ENCODE results near the gene ITGAD. TPM values are rescaled to one million over a fixed set of nuclear protein-coding genes. Genes with fewer than 3 reads are reported as not detected.
A peak's percentile ranks its signal among the peaks of the same experiment; 100 is the strongest.

The ITGAD gene
- total and polyA plus RNA-seq, 2 of the 13 experiments (the other 11 are each of a cell fraction or from before 2014, with no cell fraction given) = not detected

DNA sequence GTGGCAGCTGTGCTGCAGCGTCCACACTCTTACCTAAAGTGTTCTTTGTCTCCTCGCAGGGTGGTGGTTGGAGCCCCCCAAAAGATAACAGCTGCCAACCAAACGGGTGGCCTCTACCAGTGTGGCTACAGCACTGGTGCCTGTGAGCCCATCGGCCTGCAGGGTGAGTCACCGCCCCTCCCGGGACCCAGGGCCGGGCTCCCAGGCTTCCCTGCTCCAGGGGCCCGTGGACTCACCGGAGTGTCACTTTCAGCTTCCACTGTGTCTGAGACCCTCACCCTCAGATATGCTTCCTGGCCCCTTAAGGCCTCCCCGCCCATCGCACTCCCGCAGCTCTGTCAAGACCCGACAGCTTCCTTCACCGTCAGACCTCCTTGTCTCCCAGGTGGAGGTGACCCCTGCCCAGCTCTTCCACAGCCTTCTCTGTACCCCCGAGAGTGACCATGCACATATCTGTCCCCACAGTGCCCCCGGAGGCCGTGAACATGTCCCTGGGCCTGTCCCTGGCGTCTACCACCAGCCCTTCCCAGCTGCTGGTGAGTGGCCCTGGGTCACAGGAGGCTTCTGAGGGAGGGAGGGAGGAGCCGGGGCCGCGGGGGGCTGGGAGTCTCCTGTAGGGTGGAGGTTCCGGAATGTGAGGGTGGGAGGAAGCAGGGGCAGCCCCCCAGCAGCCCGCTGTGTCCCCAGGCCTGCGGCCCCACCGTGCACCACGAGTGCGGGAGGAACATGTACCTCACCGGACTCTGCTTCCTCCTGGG lies 36.4 kb upstream of the ITGAD start:
- in situ Hi-C loops (cut with HindIII; ENCODE audit: extremely low pct_ligation_motif_present, low pct_unique_long_range_greater_than_20kb) (no loop called here), intact Hi-C loops (cut with micrococcal nuclease; ENCODE audit: unreplicated experiment) (no loop called here)
- no TSS peak for BruUV-seq (replicated peaks)
- H3K9me3 ChIP-seq (ENCODE audit: low read length) = no peaks in the 10 kb centered on the region
- H3K9ac ChIP-seq (ENCODE audit: insufficient read depth, low read depth, low read length) = no peak overlapping the region
- no peak overlapping the region for H3K27ac ChIP-seq (ENCODE audit: extremely low read length, insufficient read depth, low read length)
- ChIA-PET CTCF (ENCODE audit: low intra/inter-chr PET ratio, low total read pairs) (no interaction called here), POLR2A (no interaction called here)
- no peaks in the 10 kb centered on the region for H4K20me1 ChIP-seq (ENCODE audit: insufficient read depth, low read length)
- FAIRE-seq (no peak), DNase-seq (ENCODE audit: low spot score) (no peak), ATAC-seq (peak; percentile 12; the same call in 1 of the 3 replicates)
- H3K36me3 ChIP-seq (replicated peaks in 1 of 2; ENCODE audit: control insufficient read depth in 1 of 2, insufficient read depth in 2 of 2, low read length in 2 of 2) = no peaks in the 10 kb centered on the region
- H2AFZ ChIP-seq (ENCODE audit: low read length) = no peak overlapping the region
- no peaks in the 10 kb centered on the region for H3K79me2 ChIP-seq (ENCODE audit: insufficient read depth, low read length)
- H3K4me1 ChIP-seq (ENCODE audit: insufficient read depth, low read length) = no peaks in the 10 kb centered on the region
- no peak overlapping the region for H3K4me3 ChIP-seq (replicated peaks in 1 of 3; ENCODE audit: insufficient read depth in 1 of 3, low read depth in 2 of 3, low read length in 3 of 3)
- H3K27me3 ChIP-seq (ENCODE audit: control insufficient read depth in 1 of 2, insufficient read depth in 2 of 2, low read length in 2 of 2) = peaks cover 7 to 42% of the 10 kb centered on the region in 2 experiments; a peak in 4 of 5 replicates
- WGBS (ENCODE audit: low lambda C conversion rate) = 36% methylated on average over 16 of the region's 28 CpGs
- no peak overlapping the region for H3K4me2 ChIP-seq (ENCODE audit: low read depth, low read length)
- TF ChIP-seq ZNF572 (CRISPR knock-in tag; IDR thresholded peaks at IDR 0.05) = no peak
- no peak for TF ChIP-seq ZFP36 (IDR thresholded peaks at IDR 0.05; ENCODE audit: borderline replicate concordance, low read depth, low read length, partially characterized antibody)

GRCh38 chr16:31357324-31358109 lies 35.6 kb upstream of the ITGAD start:
- ChIA-PET POLR2A (no interaction called here), CTCF (ENCODE audit: low intra/inter-chr PET ratio, low total read pairs) (no interaction called here)
- H3K9me3 ChIP-seq (ENCODE audit: low read length) = no peaks in the 10 kb centered on the region
- H4K20me1 ChIP-seq (ENCODE audit: insufficient read depth, low read length) = no peaks in the 10 kb centered on the region
- FAIRE-seq (no peak), DNase-seq (ENCODE audit: low spot score) (no peak), ATAC-seq (no peak)
- no peak overlapping the region for H2AFZ ChIP-seq (ENCODE audit: low read length)
- no peaks in the 10 kb centered on the region for H3K79me2 ChIP-seq (ENCODE audit: insufficient read depth, low read length)
- H3K4me1 ChIP-seq (ENCODE audit: insufficient read depth, low read length) = no peaks in the 10 kb centered on the region
- H3K9ac ChIP-seq (ENCODE audit: insufficient read depth, low read depth, low read length) = no peak overlapping the region
- no peaks in the 10 kb centered on the region for H3K36me3 ChIP-seq (replicated peaks in 1 of 2; ENCODE audit: control insufficient read depth in 1 of 2, insufficient read depth in 2 of 2, low read length in 2 of 2)
- no peak overlapping the region for H3K27ac ChIP-seq (ENCODE audit: extremely low read length, insufficient read depth, low read length)
- intact Hi-C loops (cut with micrococcal nuclease; ENCODE audit: unreplicated experiment) = no loop called here
- no peak overlapping the region for H3K4me2 ChIP-seq (ENCODE audit: low read depth, low read length)
- no TSS peak for BruUV-seq (replicated peaks)
- in situ Hi-C loops (cut with HindIII; ENCODE audit: extremely low pct_ligation_motif_present, low pct_unique_long_range_greater_than_20kb) = no loop called here
- peaks cover 4 to 37% of the 10 kb centered on the region in 2 experiments; a peak in 4 of 5 replicates for H3K27me3 ChIP-seq (ENCODE audit: control insufficient read depth in 1 of 2, insufficient read depth in 2 of 2, low read length in 2 of 2)
- 60% methylated on average over 13 of the region's 18 CpGs for whole genome bisulfite sequencing (ENCODE audit: low lambda C conversion rate)
- no peak overlapping the region for H3K4me3 ChIP-seq (replicated peaks in 1 of 3; ENCODE audit: insufficient read depth in 1 of 3, low read depth in 2 of 3, low read length in 3 of 3)
- TF ChIP-seq, protein P1, sequence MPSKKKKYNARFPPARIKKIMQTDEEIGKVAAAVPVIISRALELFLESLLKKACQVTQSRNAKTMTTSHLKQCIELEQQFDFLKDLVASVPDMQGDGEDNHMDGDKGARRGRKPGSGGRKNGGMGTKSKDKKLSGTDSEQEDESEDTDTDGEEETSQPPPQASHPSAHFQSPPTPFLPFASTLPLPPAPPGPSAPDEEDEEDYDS (CRISPR knock-in tag; IDR thresholded peaks at IDR 0.05) = no peak
- no peak for TF ChIP-seq ZNF337 (CRISPR knock-in tag; IDR thresholded peaks at IDR 0.05; ENCODE audit: borderline replicate concordance, low read depth)
- TF ChIP-seq RELA (CRISPR knock-in tag; IDR thresholded peaks at IDR 0.05) = no peak
- no peak for TF ChIP-seq MIXL1 (CRISPR knock-in tag; IDR thresholded peaks at IDR 0.05)
- TF ChIP-seq ZBTB7A (CRISPR knock-in tag; IDR thresholded peaks at IDR 0.05) = no peak
- no peak for TF ChIP-seq ZNF281 (CRISPR knock-in tag; IDR thresholded peaks at IDR 0.05; ENCODE audit: borderline replicate concordance)
- no peak for TF ChIP-seq GFI1 (CRISPR knock-in tag; IDR thresholded peaks at IDR 0.05; ENCODE audit: borderline replicate concordance)
- TF ChIP-seq IRF1 (CRISPR knock-in tag; IDR thresholded peaks at IDR 0.05; ENCODE audit: low read depth) = no peak
- TF ChIP-seq RBFOX2 (IDR thresholded peaks at IDR 0.05; ENCODE audit: low read depth, low read length) = no peak
- TF ChIP-seq ZNF652 (CRISPR knock-in tag; IDR thresholded peaks at IDR 0.05; ENCODE audit: borderline replicate concordance, low read depth) = no peak
- TF ChIP-seq KAT8 (CRISPR knock-in tag; IDR thresholded peaks at IDR 0.05) = no peak

All from HepG2 (cell line).